Posterior vena cava (tissue), 2 donors: ENCODE results near the gene PIGB. TPM values are rescaled to one million over a fixed set of nuclear protein-coding genes. Genes with fewer than 3 reads are reported as not detected.
"Not testable (repeated sequence)": the region's sequence is repeated elsewhere in the genome, so short reads cannot be mapped to it uniquely, and the experiment has no call there.

ENCODE experiments used
- DNase-seq: peaks from one replicate; pipeline ENCODE4 v3.0.0-alpha.2; 2020; ENCODE audit warnings: low spot score
- intact Hi-C, 2 donors: fragments of 100-400 bp; cut with DNase I; formaldehyde crosslinking; loops; one replicate each; pipeline versions ENCODE4 v1.14.1 to v1.14.2; 2022 to 2023
- long read RNA-seq, 2 donors: library from polyadenylated mRNA; unstranded; transcript quantifications; one replicate each; pipeline ENCODE4 v2.0.0, GENCODE V29; 2020 to 2021
- total RNA-seq, 2 donors: library from RNA; stranded (reverse); fragmentation: NEBNext Ultra II Directional; extraction: Animal tissue kit (Norgen Biotek cat#: 25700); gene quantifications; one replicate each; pipeline ENCODE4 v1.2.1, GENCODE V29; 2021
- donor health status: DM: yes; HTN: yes; CAD: no.
- donor health status: DM: yes; HTN: yes; CAD: no.

Gene PIGB
- 10 to 100 TPM; 13.6 to 16.1 TPM for total RNA-seq
- long read RNA-seq, donor 1, partial matches to known transcripts: 0 of 3 reads
- long read RNA-seq, donor 1, other reads (novel, unspliced or antisense): 0 of 3 reads
- long read RNA-seq, donor 2, transcript PIGB-202 (12 exons, 1,668 nt): major isoform, 22 of 35 reads
- long read RNA-seq, donor 2, partial matches to known transcripts: 2 of 35 reads
- long read RNA-seq, donor 2, other reads (novel, unspliced or antisense): 9 of 35 reads

DNA sequence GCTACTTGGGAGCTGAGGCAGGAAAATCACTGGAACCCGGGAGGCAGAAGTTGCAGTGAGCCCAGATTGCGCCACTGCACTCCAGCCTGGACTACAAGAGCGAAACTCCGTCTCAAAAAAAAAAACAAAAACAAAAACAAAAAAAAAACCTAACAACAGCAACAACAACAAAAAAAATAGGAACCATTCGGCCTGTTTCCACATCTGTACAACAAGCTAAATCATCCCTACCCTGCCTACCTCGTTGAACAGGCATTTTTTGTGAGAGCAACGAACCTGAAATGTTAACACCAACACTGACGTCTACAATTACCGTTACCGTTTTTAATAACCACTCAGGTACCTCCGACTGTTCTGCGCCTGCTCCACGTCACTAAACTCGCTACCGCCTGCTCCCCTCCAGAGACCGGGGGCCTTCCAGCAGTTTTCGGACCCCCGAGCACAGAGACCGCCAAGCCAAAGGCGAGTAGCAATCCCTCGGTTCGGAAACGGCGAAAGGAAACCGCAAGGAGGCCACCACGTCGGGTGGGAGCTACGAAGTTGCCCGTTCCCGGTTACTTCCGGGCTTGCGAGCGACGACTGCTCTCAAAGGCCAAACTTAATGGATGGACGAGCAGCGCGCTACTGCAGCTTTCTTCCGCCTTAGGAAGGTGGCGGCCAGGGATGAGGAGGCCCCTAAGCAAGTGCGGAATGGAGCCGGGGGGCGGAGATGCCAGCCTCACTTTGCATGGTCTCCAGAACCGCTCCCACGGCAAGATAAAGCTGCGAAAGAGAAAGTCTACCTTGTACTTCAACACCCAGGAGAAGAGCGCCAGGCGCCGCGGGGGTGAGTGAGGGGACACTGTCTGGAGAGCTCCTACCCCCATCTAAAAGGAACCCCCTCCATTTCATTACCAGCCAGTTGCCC is at the start of gene PIGB, which contains the start of gene PIGBOS1:
Gene PIGB (plus strand): TSS at position 635 of the 907 bp plus-strand sequence. CDS start 29 bp downstream, at position 664.
Gene PIGBOS1 (minus strand): TSS at position 536 of the 907 bp plus-strand sequence. CDS start 1,331 bp downstream, outside the sequence.
- peak; percentile 96 for DNase-seq
- intact Hi-C loops: no loop called here

DNA sequence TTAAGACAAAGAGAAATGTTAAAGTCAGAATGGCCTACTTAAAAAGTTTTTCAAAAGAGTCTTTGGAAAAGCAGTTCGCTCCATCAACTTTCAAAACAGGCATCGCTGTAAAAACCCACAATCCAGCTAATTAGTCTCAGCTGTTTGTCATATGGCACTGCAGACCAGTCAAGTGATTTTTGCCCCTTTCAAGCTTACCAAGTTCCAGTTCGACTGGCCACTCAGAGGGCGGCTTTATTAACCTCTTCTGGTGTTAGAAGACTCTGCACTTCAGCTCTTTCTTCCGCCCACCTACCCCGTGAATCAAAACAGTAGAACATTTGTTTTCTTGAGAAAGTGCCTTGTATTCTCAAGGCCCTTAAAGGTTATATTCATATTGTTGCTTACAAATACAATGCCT is 48.7 kb upstream of the PIGB start:
- intact Hi-C loops: no loop called here
- DNase-seq: no peak

DNA sequence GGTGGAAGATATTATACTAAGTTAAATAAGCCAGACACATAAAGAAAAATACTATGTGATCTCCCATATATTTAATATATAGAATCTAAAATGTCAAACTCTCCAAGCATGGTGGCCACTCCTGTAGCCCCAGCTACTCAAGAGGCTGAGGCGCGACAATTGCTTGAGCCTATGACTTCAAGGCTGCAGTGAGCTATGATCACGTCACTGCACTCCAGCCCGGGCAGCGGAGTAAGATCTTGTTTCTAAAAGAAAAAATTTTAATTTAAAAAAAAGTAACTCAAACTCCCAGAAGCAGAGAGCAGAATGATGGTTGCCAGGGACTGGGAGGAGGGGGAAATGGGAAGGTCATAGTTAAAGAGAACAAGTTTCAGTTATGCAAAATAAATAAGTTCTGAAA is 42.7 kb upstream of the PIGB start:
- no peak for DNase-seq
- intact Hi-C loops: no loop called here

DNA sequence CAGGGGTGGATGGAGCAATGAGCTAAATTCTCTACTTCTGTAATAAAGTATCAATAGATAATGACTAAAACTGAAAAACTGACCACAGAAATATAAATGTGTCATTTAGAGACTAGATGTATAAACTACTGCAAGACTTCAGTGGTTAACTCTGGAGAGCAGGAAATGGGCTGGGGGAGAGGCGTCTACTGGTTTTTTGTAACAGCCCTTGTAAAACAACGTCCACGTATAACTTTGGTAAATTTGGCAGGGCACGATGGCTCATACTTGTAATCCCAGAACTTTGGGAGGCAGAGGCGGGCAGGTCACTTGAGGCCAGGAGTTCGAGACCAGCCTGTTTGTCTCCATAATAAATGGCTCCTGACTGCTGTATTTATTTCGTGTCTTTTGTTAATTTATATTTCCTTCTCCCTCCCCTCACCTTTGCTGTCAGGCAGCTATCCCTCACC is 41.9 kb upstream of the PIGB start:
- DNase-seq: no peak
- intact Hi-C loops: no loop called here

DNA sequence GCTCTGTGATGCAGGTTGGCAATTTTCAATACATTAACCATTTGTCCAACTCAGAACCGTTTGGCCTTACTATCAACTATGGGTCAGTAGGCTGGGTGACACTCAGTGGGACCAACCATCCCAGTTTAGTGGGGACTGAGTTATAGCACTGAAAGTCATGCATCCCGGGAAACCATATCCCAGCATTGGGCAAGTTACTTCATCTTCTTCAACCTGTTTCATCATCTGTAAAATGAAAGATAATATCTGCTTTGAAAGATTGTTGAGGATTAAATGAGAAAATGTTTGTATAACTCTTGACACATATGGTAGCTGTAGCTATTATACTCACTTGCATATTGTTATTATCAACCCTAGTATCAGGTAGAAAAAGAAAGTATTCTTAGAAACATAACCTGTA is 41.3 kb upstream of the PIGB start:
- intact Hi-C loops: no loop called here
- DNase-seq: no peak

DNA sequence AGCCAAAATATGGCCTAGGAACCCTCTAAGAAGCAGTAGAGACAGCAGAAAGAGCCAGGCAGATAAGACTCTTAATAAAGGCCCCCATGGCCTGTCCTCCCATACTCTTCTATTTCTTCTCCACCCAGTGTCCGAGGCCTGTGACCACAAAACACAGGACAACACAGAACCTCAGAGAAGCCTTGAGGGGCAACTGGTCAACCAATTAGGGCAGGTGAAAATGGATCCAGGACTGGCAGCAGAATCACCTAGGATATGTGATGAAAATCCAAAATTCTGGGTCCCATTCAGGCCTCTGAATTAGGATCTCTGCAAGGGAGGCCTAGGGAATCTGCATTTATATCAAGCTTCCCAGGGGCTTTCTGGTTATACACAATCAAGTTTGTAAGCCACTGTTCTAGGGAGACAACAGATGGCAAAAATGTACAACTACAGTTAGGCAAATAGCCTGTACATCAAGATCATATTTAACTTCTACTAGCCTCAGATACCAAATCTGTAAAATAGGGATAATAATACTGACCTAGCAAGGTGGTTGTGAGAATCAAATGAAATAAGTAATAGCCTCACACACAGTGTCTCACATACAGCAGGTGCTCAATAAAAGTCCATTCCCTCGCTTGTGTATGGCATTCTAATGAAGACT is 39.8 kb upstream of the PIGB start:
- intact Hi-C loops: no loop called here
- DNase-seq: no peak

- DNase-seq: no peak
Measured at GRCh38 chr15:55279746-55280351, 39.2 kb upstream of the PIGB start.

GRCh38 chr15:55280589-55280988 is 38.4 kb upstream of the PIGB start:
- DNase-seq, intact Hi-C loops: not testable (repeated sequence)

More at GRCh38 chr15:55279746-55280351, 39.2 kb upstream of the PIGB start:
- intact Hi-C loops: no loop called here

GRCh38 chr15:55281517-55282228 is 37.3 kb upstream of the PIGB start:
- intact Hi-C loops: no loop called here
- no peak for DNase-seq

GRCh38 chr15:55282284-55282833 is 36.7 kb upstream of the PIGB start:
- no peak for DNase-seq
- intact Hi-C loops: no loop called here

GRCh38 chr15:55283379-55284147 is 35.5 kb upstream of the PIGB start:
- DNase-seq: no peak
- intact Hi-C loops: no loop called here

GRCh38 chr15:55284426-55284825 is 34.6 kb upstream of the PIGB start:
- intact Hi-C loops: no loop called here

GRCh38 chr15:55286442-55287189 is 32.4 kb upstream of the PIGB start:
- DNase-seq, intact Hi-C loops: not testable (repeated sequence)

More at GRCh38 chr15:55284426-55284825, 34.6 kb upstream of the PIGB start:
- DNase-seq: no peak

DNA sequence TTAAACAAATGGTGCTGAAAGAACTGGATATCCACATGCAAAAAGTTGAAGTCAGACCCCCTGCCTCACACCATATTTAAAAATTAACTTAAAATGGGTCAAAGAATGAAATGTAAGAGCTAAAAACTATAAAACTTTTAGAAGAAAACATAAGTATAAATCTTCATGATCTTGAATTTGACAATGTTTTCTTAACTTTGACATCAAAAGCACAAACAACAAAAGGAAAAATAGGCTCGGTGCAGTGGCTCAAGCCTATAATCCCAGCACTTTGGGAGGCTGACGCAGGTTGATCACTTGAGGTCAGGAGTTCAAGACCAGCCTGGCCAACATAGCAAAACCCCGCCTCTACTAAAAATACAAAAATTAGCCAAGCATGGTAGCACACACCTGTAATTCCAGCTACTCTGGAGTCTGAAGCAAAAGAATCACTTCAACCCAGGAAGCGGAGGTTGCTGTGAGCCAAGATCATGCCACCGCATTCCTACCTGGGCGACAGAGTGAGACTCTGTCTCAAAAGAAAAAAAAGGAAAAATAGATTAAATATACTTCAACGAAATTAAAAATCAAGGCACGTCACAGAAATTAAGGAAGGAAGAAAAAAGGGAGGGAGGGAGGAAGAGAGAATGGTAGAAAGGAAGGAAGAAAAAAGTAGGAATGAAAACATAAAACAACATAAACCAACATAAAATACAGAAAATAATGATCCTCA is 30.9 kb upstream of the PIGB start:
- intact Hi-C loops: no loop called here
- DNase-seq: no peak

DNA sequence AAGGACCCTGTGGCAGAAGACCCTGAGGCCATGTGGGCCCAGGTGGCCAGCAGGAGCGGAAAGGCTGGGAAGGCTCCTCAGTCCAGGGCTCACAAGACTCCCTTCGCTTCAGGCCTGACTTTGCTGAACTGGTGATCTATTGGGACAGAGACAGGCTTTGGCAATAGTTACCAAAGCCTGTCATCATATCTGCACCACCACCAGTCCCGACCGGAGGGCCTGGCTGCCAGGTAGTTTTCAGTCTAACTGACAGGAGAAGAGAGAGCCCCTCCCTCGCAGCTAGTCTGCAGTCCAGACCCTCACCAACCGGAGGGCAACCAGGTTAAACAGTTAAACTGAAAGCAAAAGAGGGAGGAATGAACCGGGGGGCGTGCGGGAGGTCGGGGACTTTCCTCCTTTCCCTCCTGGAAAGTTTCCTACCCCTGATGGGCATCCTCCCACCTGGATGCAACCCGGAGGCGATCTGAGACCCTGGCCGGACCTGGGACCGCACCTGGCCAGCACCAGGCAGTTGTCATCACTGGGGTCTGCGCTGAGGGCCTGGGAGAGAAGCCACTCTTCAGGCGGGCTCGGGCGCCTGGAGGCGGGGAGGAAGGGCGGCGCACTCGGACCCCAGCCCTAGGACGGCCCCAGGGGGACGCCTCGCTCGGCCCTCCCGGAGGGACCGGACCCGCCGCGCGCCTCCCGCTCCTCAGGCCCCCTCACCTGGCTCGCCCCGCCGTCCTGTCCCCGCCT is 29.8 kb upstream of the PIGB start:
- intact Hi-C loops: no loop called here
- DNase-seq: no peak
